Neutrophil (primary cell): ENCODE results near the gene TIMM8B.

ENCODE experiments used
- H3K27ac ChIP-seq: fragments of 200-600 bp; sonication (generic); 2 replicates; pipeline ENCODE4 v1.5.1; 2016; ENCODE audit warnings: mild to moderate bottlenecking, moderate library complexity
- H3K27me3 ChIP-seq: fragments of 200-600 bp; sonication (generic); 2 replicates; pipeline ENCODE4 v1.6.0; 2016; ENCODE audit warnings: mild to moderate bottlenecking
- H3K36me3 ChIP-seq: fragments of 200-600 bp; sonication (generic); 2 replicates; pipeline ENCODE4 v1.5.1; 2017
- H3K4me1 ChIP-seq, 2 experiments: fragments of 200-600 bp in 1 of 2; sonication (generic) in 1 of 2; 1 replicate in 1 of 2; 2 replicates in 1 of 2; pipeline versions ENCODE4 v1.5.1 to v1.6.1; 2013 to 2016; ENCODE audit warnings: low read depth in 1 of 2, low read length in 1 of 2, mild to moderate bottlenecking in 1 of 2, moderate library complexity in 1 of 2; ENCODE audit not compliant: control insufficient read depth in 1 of 2, insufficient read depth in 1 of 2
- H3K4me3 ChIP-seq, 2 experiments: fragments of 200-600 bp in 1 of 2; sonication (generic) in 1 of 2; 1 replicate in 1 of 2; 2 replicates in 1 of 2; pipeline ENCODE4 v1.5.1; 2013 to 2016; ENCODE audit warnings: low read depth in 1 of 2, low read length in 1 of 2, mild to moderate bottlenecking in 1 of 2, moderate library complexity in 1 of 2
- H3K9me3 ChIP-seq: fragments of 200-600 bp; sonication (generic); 2 replicates; pipeline ENCODE4 v1.5.1; 2016
- TF ChIP-seq, protein P1 (sequence below): fragments of 200-600 bp; sonication (generic); IDR thresholded peaks from 2 replicates; pipeline ENCODE4 v1.5.1; 2016; ENCODE audit warnings: antibody characterized with exemption

TIMM8B gene, protein sequence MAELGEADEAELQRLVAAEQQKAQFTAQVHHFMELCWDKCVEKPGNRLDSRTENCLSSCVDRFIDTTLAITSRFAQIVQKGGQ

DNA sequence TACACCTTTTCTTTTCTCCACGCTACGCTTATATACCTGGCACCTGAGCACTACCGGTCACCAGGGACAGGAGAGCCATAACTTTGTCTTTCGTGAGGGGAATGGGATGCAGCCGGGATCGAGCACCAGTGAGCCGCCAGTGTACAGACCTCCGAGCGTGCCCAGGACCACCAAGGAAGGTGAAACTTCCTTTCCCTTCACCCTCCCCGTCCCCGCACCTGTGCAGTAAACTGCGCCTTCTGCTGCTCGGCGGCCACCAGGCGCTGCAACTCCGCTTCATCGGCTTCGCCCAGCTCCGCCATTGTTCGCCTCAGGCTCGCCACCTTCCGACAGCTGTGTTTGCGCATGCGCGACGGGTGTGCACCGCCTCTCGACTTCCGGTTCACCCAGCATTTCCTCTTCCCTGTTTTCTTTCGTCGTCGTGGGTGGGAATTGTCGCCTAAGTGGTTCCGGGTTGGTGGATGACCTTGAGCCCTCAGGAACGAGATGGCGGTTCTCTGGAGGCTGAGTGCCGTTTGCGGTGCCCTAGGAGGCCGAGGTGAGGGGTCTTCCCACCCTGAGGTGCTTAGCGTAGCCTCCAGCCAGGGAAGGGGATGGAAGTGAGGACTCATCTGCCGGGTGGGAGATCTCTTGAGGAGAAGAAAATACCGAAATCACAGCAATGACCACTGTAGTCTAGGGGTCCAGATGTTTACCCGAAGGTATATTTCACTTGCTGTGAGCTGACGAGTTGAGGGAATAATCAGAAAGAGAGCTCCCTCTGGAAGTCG lies at the start of gene TIMM8B, which contains the start of gene SDHD:
TSS of gene TIMM8B (minus strand) at position 335 of the 770 bp plus-strand sequence. CDS start at position 302, 33 bp downstream.
TSS of gene SDHD (plus strand) at position 452 of the 770 bp plus-strand sequence. CDS start at position 487, 35 bp downstream.
- Histone ChIP-seq H3K36me3 (peaks cover 73% of the 10 kb centered on the region), H3K27ac (peak within 1 kb of the TSS; percentile 80), H3K4me3 (peak within 1 kb of the TSS; percentile 86 to 95), H3K9me3 (no peaks in the 10 kb centered on the region), H3K27me3 (no peaks in the 10 kb centered on the region), H3K4me1 (peaks cover 16 to 22% of the 10 kb centered on the region in 2 experiments)
- TF ChIP-seq, protein P1, sequence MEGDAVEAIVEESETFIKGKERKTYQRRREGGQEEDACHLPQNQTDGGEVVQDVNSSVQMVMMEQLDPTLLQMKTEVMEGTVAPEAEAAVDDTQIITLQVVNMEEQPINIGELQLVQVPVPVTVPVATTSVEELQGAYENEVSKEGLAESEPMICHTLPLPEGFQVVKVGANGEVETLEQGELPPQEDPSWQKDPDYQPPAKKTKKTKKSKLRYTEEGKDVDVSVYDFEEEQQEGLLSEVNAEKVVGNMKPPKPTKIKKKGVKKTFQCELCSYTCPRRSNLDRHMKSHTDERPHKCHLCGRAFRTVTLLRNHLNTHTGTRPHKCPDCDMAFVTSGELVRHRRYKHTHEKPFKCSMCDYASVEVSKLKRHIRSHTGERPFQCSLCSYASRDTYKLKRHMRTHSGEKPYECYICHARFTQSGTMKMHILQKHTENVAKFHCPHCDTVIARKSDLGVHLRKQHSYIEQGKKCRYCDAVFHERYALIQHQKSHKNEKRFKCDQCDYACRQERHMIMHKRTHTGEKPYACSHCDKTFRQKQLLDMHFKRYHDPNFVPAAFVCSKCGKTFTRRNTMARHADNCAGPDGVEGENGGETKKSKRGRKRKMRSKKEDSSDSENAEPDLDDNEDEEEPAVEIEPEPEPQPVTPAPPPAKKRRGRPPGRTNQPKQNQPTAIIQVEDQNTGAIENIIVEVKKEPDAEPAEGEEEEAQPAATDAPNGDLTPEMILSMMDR = peak; percentile 53

DNA sequence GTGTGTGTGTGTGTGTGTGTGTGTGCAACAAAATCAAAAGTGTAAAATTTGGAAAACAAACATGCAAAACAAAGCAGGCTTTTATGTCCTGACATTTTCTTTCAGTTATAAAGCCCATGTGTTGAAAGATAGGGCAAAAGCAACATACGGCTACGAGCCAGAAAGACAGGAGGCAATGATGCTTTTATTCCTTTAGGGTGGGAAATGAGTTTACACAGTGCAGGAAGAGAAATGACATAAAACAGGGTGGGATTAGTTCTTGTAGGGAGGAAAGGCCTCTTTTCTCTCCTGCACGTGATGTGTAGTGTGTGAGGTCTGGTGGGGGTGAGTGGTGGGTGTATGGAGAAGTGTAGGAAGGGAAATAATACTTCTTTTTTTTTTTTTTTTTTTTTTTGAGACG lies 47.9 kb upstream of the TIMM8B start:
- H3K4me1 ChIP-seq = peaks cover 2 to 10% of the 10 kb centered on the region in 2 experiments
- no peak overlapping the region for H3K27ac ChIP-seq
- no peaks in the 10 kb centered on the region for H3K36me3 ChIP-seq
- TF ChIP-seq, protein P1 = no peak
- H3K4me3 ChIP-seq = no peak overlapping the region
- H3K27me3 ChIP-seq = no peaks in the 10 kb centered on the region
- H3K9me3 ChIP-seq = no peaks in the 10 kb centered on the region

DNA sequence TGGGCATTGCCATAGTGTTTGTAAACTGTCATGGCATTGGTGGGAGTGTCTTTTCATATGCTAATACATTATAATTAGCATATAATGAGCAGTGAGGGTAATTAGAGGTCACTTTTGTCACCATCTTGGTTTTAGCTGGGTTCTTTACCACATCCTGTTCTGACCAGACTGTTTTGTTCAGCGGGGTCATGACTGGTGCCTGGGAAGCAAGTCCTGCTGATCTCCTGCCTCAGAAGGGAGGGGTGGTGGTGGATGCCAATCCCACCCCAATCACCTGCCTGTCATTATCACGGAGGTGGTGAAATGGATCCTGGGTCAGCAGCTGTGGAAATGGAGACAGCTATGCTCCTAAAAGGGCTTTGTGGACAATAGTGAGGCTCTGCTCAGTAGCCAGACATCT lies 46.2 kb upstream of the TIMM8B start:
- TF ChIP-seq, protein P1 = no peak

DNA sequence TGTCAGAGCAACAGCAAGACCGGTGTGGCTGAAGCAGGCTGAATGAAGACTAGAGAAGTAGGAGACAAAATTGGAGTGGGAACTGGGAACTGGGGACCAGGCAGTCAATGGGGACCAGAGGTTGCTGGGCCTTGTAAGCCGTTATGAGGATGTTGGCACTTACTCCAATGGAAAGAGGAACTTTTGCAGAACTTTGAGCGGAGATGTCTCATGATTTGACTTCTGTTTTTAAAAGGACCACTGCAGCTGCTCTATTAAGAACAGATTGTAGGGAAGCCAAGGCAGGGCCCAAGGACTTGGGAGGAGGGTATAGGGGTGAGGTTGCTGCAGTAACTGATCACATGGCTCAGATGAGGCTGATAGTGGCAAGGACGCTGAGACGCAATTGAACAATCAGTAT lies 43.1 kb upstream of the TIMM8B start:
- H3K27ac ChIP-seq = peak overlapping the region; percentile 59

More for the DNA sequence above, 46.2 kb upstream of the TIMM8B start:
- no peaks in the 10 kb centered on the region for H3K27me3 ChIP-seq
- H3K36me3 ChIP-seq = no peaks in the 10 kb centered on the region
- no peak overlapping the region for H3K27ac ChIP-seq
- H3K4me3 ChIP-seq = no peak overlapping the region
- H3K9me3 ChIP-seq = no peaks in the 10 kb centered on the region
- H3K4me1 ChIP-seq = peaks cover 0 to 11% of the 10 kb centered on the region in 2 experiments

DNA sequence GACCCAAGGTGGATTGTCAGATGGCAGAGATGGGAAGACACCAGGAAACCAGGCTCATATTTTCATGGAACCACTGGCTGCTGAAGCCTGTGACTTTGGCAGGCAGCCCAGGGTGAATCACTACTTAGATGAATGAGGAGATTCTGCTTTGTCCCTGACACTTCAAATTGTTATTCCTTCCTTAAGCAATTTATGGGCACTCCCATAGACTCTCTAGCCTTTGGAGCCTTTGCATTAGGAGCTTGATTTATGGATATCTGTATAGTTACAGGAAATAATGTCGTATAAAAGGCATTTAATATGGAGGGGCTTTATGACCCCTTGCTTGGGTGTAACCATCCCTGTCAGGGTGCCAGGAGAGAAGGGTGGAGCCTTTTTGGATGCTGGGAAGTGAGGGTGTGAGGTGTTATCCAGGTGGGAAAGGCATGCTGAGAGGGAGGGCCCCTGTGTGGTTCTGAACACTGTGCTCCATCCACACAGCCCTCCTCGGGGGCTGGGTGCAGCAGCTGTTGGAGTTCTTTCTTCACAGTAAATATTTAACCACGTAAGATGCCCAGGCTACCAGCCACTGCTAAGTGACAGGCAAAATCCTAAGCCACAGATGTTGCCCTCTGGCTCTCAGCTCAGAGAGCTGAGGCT lies 42.0 kb upstream of the TIMM8B start:
- TF ChIP-seq, protein P1 = no peak
- Histone ChIP-seq H3K36me3 (no peaks in the 10 kb centered on the region), H3K4me3 (no peak overlapping the region), H3K27me3 (no peaks in the 10 kb centered on the region), H3K9me3 (no peaks in the 10 kb centered on the region), H3K27ac (no peak overlapping the region), H3K4me1 (peaks cover 0 to 11% of the 10 kb centered on the region in 2 experiments)

More for the DNA sequence above, 43.1 kb upstream of the TIMM8B start:
- TF ChIP-seq, protein P1 = no peak
- Histone ChIP-seq H3K27me3 (no peaks in the 10 kb centered on the region), H3K4me3 (no peak overlapping the region), H3K9me3 (no peaks in the 10 kb centered on the region), H3K36me3 (no peaks in the 10 kb centered on the region), H3K4me1 (peaks cover 0 to 11% of the 10 kb centered on the region in 2 experiments)
